B cell (primary cell): ENCODE measurements around the gene FBLN7. TPM values are rescaled to one million over a fixed set of nuclear protein-coding genes. Genes with fewer than 3 reads are reported as not detected.
"Not testable (repeated sequence)": the region's sequence is repeated elsewhere in the genome, so short reads cannot be mapped to it uniquely, and the experiment has no call there.

Source experiments
- ATAC-seq: fragments of 200-7000 bp; cut with Tn5 transposase; one replicate; pipeline ENCODE4 v1.10.0; 2021; ENCODE audit warnings: low read depth, mild to moderate bottlenecking, moderate number of reproducible peaks, moderate library complexity
- CTCF ChIA-PET: fragments of 350-600 bp; sonication (Branson Sonifier 250); formaldehyde crosslinking; loops from one replicate; lab custom pipeline; 2021; ENCODE audit warnings: antibody characterized with exemption, inconsistent platforms; lab: Charles Lee
- POLR2A ChIA-PET: fragments of 350-600 bp; sonication (Branson Sonifier 250); formaldehyde crosslinking; loops from one replicate; lab custom pipeline; 2021; ENCODE audit warnings: antibody characterized with exemption; lab: Charles Lee
- DNase-seq: peaks from one replicate; pipeline ENCODE4 v3.0.0; 2013
- H2AFZ ChIP-seq: 2 replicates; pipeline ENCODE4 v1.6.1; 2012; ENCODE audit warnings: mild to moderate bottlenecking, low read depth, low read length; ENCODE audit not compliant: insufficient read depth, poor library complexity, severe bottlenecking
- H3K27ac ChIP-seq, 2 donors: 1 replicate in 1 of 2; 2 replicates in 1 of 2; pipeline ENCODE4 v1.5.1; 2012 to 2013; ENCODE audit warnings: low read length in 2 of 2, mild to moderate bottlenecking in 2 of 2, moderate library complexity in 1 of 2
- H3K27me3 ChIP-seq, 4 experiments: fragments of 200-600 bp in 1 of 4; sonication (generic) in 1 of 4; replicated peaks in 1 of 4; 1 replicate in 2 of 4; 2 replicates in 2 of 4; pipeline versions ENCODE4 v1.6.1 to v1.7.0; 2013 to 2016; ENCODE audit warnings: low read length in 3 of 4, mild to moderate bottlenecking in 2 of 4, mixed read lengths in 1 of 4, moderate library complexity in 1 of 4; ENCODE audit not compliant: insufficient read depth in 4 of 4, control insufficient read depth in 3 of 4; ENCODE audit errors: control extremely low read depth in 1 of 4
- H3K36me3 ChIP-seq, 2 experiments: replicated peaks in 1 of 2; 1 replicate in 1 of 2; 2 replicates in 1 of 2; pipeline versions ENCODE4 v1.6.1 to v1.7.1; 2013; ENCODE audit warnings: low read length in 1 of 2; ENCODE audit not compliant: insufficient read depth in 2 of 2, control insufficient read depth in 1 of 2; ENCODE audit errors: control extremely low read depth in 1 of 2, extremely low read depth in 1 of 2
- H3K4me1 ChIP-seq, 2 donors: fragments of 200-600 bp in 1 of 2; sonication (generic) in 1 of 2; 1 replicate in 1 of 2; 2 replicates in 1 of 2; pipeline versions ENCODE4 v1.5.1 to v1.6.1; 2013 to 2017; ENCODE audit warnings: low read length in 2 of 2; ENCODE audit not compliant: control insufficient read depth in 2 of 2, insufficient read depth in 2 of 2
- H3K4me2 ChIP-seq: replicated peaks from 2 replicates; pipeline ENCODE3; 2012; ENCODE audit warnings: mild to moderate bottlenecking, low read depth, low read length; ENCODE audit not compliant: poor library complexity, severe bottlenecking
- H3K4me3 ChIP-seq, 5 experiments: fragments of 200-600 bp in 1 of 5; sonication (generic) in 1 of 5; 1 replicate in 3 of 5; 2 replicates in 2 of 5; pipeline versions ENCODE4 v1.5.1 to v1.7.0; 2011 to 2016; ENCODE audit warnings: low read length in 4 of 5, mild to moderate bottlenecking in 4 of 5, low read depth in 2 of 5, control low read depth in 1 of 5, moderate library complexity in 1 of 5; ENCODE audit not compliant: insufficient read depth in 1 of 5; ENCODE audit errors: control extremely low read depth in 1 of 5, extremely low read depth in 1 of 5
- H3K79me2 ChIP-seq: fragments of 200-600 bp; sonication (generic); one replicate; pipeline ENCODE4 v1.6.0; 2016; ENCODE audit warnings: low read length; ENCODE audit not compliant: control insufficient read depth, insufficient read depth
- H3K9ac ChIP-seq: fragments of 200-600 bp; sonication (generic); 2 replicates; pipeline ENCODE4 v1.6.1; 2017; ENCODE audit warnings: mild to moderate bottlenecking, low read length, moderate library complexity
- H3K9me3 ChIP-seq, 3 donors: one replicate each; pipeline versions ENCODE4 v1.6.1 to v1.7.1; 2013; ENCODE audit warnings: low read length in 2 of 3; ENCODE audit not compliant: control insufficient read depth in 2 of 3, insufficient read depth in 1 of 3; ENCODE audit errors: control extremely low read depth in 1 of 3
- H4K20me1 ChIP-seq: 2 replicates; pipeline ENCODE4 v1.6.0; 2012; ENCODE audit warnings: mild to moderate bottlenecking, low read length; ENCODE audit not compliant: insufficient read depth, control insufficient read depth, poor library complexity, severe bottlenecking
- H3K27ac Mint-ChIP-seq: one replicate; pipeline ENCODE4 v1.8.0; 2021; ENCODE audit warnings: mixed read lengths
- H3K27me3 Mint-ChIP-seq: one replicate; pipeline ENCODE4 v1.8.0; 2021; ENCODE audit warnings: mixed read lengths
- H3K4me1 Mint-ChIP-seq: one replicate; pipeline ENCODE4 v1.8.0; 2021; ENCODE audit warnings: mixed read lengths
- H3K4me3 Mint-ChIP-seq: one replicate; pipeline ENCODE4 v1.8.0; 2021; ENCODE audit warnings: mixed read lengths
- H3K9me3 Mint-ChIP-seq: one replicate; pipeline ENCODE4 v1.8.0; 2022; ENCODE audit warnings: mixed read lengths; ENCODE audit not compliant: insufficient read depth
- CTCF ChIP-seq: fragments of 200-600 bp; IDR thresholded peaks from one replicate; pipeline ENCODE4 v1.8.0; 2022; ENCODE audit warnings: antibody characterized with exemption, mild to moderate bottlenecking
- EZH2 ChIP-seq: IDR thresholded peaks from 2 replicates; pipeline ENCODE4 v1.6.1; 2012; ENCODE audit warnings: borderline replicate concordance, low read depth, mild to moderate bottlenecking, moderate library complexity, low read length; ENCODE audit not compliant: insufficient read depth, poor library complexity, severe bottlenecking
- WGBS: methylation state at CpG from one replicate; pipeline ENCODE4 v1.1.5; 2013; ENCODE audit warnings: missing lambda C conversion rate; ENCODE audit not compliant: insufficient coverage; 5-methylcytosine and 5-hydroxymethylcytosine counted together
- intact Hi-C: fragments of 100-400 bp; cut with micrococcal nuclease; formaldehyde crosslinking; loops from one replicate; pipeline ENCODE4 v1.10.0; 2022
- polyA plus RNA-seq: library from polyadenylated mRNA; depleted of rRNA; stranded (reverse); fragments of >200 nt; gene quantifications from 2 replicates; pipeline ENCODE4 v1.2.3, GENCODE V29; 2012
- total RNA-seq, 2 donors: library from RNA; stranded (reverse); fragments of 120-200 nt in 1 of 2; gene quantifications; 1 replicate in 1 of 2; 2 replicates in 1 of 2; pipeline versions ENCODE4 v1.2.3 to v1.2.4, GENCODE V29; 2013 to 2022

The FBLN7 gene
- total and polyA plus RNA-seq, 2 donors (not counting 1 experiment from before 2014, with no cell fraction given), result 0.13 to 1.1 TPM

DNA sequence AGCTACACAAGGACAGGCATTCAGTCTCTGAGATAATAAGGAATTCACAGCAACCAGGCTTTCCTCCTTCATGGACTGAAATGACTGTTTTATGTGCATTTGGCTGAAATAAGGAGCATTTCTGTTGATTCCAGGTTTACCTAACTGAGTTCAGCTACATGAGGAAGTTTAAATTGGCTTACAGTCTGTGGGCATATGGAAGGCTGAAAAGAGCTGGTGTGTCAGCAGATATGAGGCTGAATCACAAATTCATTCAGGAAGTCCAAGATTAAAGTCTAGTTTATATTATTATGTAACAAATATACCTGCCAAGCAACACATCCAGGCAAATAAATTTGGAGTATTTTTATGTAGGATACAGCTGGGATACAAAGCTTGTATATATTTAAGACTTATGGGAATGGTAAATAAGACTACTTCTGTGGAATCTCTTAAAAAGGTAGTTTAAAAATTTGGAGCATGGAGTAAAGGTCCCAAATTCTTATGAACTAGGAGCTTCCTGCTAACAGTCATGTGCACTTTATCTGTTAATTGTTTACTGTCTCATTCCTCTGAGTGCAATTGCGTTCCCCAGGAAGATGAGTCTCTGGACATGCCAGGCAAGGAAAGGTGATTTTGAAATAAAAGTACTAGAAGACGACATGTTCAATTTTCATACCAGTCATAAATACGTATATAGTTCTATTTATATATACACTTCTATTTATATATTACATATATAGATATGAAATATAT is 63.7 kb downstream of the FBLN7 start:
- Histone ChIP-seq H3K36me3 (no peaks in the 10 kb centered on the region), H3K4me1 (no peaks in the 10 kb centered on the region), H3K27ac (no peak overlapping the region), H3K9ac (no peak overlapping the region), H3K27me3 (peaks cover 0 to 6% (median 0%) of the 10 kb centered on the region in 4 experiments), H3K4me2 (no peak overlapping the region), H3K79me2 (no peaks in the 10 kb centered on the region), H3K4me3 (no peak overlapping the region), H3K9me3 (peaks cover 8 to 15% (median 11%) of the 10 kb centered on the region in 3 donors), H2AFZ (no peak overlapping the region), H4K20me1 (no peaks in the 10 kb centered on the region)
- H3K4me3 Mint-ChIP-seq, result no peak overlapping the region
- no CpG with 5 or more reads among the region's 3 CpGs for WGBS
- peaks cover 6% of the 10 kb centered on the region for H3K9me3 Mint-ChIP-seq
- peaks cover 5% of the 10 kb centered on the region for H3K4me1 Mint-ChIP-seq
- H3K27me3 Mint-ChIP-seq, result peaks cover 4% of the 10 kb centered on the region
- ATAC-seq (no peak), DNase-seq (no peak)
- intact Hi-C loops, result no loop called here
- no peak overlapping the region for H3K27ac Mint-ChIP-seq
- ChIA-PET CTCF (no interaction called here), POLR2A (no interaction called here)
- TF ChIP-seq EZH2 (no peak), CTCF (no peak)

DNA sequence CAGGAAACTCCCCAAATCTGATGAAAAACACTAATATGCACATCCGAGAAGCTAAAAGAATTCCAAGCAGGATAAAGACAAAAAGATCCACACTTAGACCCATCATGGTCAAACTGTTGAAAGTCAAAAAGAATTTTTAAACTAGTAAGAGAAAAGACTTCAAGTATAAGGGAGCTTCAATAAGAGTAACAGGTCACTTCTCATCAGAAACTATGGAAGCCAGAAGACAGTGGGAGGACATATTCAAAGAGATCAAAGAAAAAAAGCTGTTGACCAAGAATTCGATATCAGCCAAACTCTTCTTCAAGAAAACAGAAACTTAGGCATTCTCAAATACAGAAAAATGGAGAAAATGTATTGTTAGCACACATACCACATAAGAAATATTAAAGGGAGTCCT is 66.2 kb downstream of the FBLN7 start:
- peaks cover 0 to 6% (median 0%) of the 10 kb centered on the region in 4 experiments for H3K27me3 ChIP-seq
- no peaks in the 10 kb centered on the region for H4K20me1 ChIP-seq
- H3K27me3 Mint-ChIP-seq, result no peaks in the 10 kb centered on the region
- TF ChIP-seq EZH2 (no peak), CTCF (no peak)
- peaks cover 2% of the 10 kb centered on the region for H3K4me1 Mint-ChIP-seq
- H3K9me3 Mint-ChIP-seq, result peaks cover 6% of the 10 kb centered on the region
- no peaks in the 10 kb centered on the region for H3K79me2 ChIP-seq
- intact Hi-C loops, result no loop called here
- H3K9ac ChIP-seq, result no peak overlapping the region
- POLR2A ChIA-PET, result no interaction called here
- WGBS, result no CpG with 5 or more reads among the region's 2 CpGs
- no peak overlapping the region for H3K4me3 ChIP-seq
- no peak for ATAC-seq
- no peak overlapping the region for H3K27ac Mint-ChIP-seq
- no peak overlapping the region for H3K27ac ChIP-seq
- H2AFZ ChIP-seq, result no peak overlapping the region
- no peaks in the 10 kb centered on the region for H3K36me3 ChIP-seq
- H3K4me3 Mint-ChIP-seq, result no peak overlapping the region
- H3K4me1 ChIP-seq, result no peaks in the 10 kb centered on the region
- CTCF ChIA-PET, result interaction anchor here (1.0 kb wide), 1 partner anchor 24 kb away, joined by 3 read pairs; no protein-coding TSS in a partner anchor
- H3K9me3 ChIP-seq, result peaks cover 8 to 15% (median 14%) of the 10 kb centered on the region in 3 donors
- DNase-seq, result no peak
- H3K4me2 ChIP-seq, result no peak overlapping the region

DNA sequence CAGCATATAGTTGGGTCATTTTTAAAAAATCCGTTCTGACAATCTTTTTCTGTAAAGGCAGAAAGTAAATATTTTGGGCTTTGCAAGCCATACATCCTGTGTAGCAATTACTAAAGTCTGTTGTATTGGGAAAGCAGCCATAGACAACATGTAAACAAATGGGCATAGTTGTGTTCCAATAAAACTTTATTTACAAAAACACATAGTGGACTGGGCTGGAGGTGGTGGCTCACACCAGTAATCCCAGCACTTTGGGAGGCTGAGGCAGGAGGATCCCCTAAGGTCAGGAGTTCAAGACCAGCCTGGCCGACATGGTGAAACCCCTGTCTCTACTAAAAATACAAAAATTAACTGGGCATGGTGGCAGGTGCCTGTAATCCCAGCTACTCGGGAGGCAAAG is 69.7 kb downstream of the FBLN7 start:
- ATAC-seq, intact Hi-C loops, POLR2A ChIA-PET, H3K9me3 Mint-ChIP-seq, H4K20me1 ChIP-seq, H3K9ac ChIP-seq, DNase-seq, H2AFZ ChIP-seq, H3K36me3 ChIP-seq, H3K4me1 Mint-ChIP-seq, H3K27ac ChIP-seq, H3K4me3 Mint-ChIP-seq, H3K4me1 ChIP-seq, H3K27me3 ChIP-seq, H3K27ac Mint-ChIP-seq, H3K79me2 ChIP-seq, H3K4me3 ChIP-seq, H3K4me2 ChIP-seq, H3K27me3 Mint-ChIP-seq, CTCF ChIA-PET: not testable (repeated sequence)
- peaks cover 7 to 15% (median 7%) of the 10 kb centered on the region in 3 donors for H3K9me3 ChIP-seq
- 100% methylated on average over 1 of the region's 3 CpGs for WGBS
